PC-3 (cell line): ENCODE results near the gene TGFBR3. TPM values are rescaled to one million over a fixed set of nuclear protein-coding genes. Genes with fewer than 3 reads are reported as not detected.

Experiments
- ATAC-seq: fragments of 200-7000 bp; cut with Tn5 transposase; 2 replicates; pipeline ENCODE4 v1.9.1; 2020; ENCODE audit warnings: mild to moderate bottlenecking, moderate library complexity
- BruUV-seq: library from RNA; stranded (reverse); fragments of 400-500 nt; replicated peaks from 2 replicates; lab custom pipeline; 2021; lab: Mats Ljungman, UMichigan
- CTCF ChIA-PET: fragments of 300-600 bp; sonication (Branson Sonifier 250); formaldehyde crosslinking; loops from one replicate; lab custom pipeline; 2022; ENCODE audit warnings: antibody characterized with exemption; lab: Charles Lee
- POLR2A ChIA-PET: fragments of 300-600 bp; sonication (Branson Sonifier 250); formaldehyde crosslinking; loops from one replicate; lab custom pipeline; 2022; ENCODE audit warnings: antibody characterized with exemption; ENCODE audit not compliant: unreplicated experiment; lab: Charles Lee
- DNase-seq: peaks from one replicate; pipeline ENCODE4 v3.0.0-alpha.2; 2015
- H2AFZ ChIP-seq: fragments of 300-600 bp; sonication (generic); 2 replicates; pipeline ENCODE4 v1.6.0; 2016; ENCODE audit warnings: antibody characterized with exemption, low read length
- H3F3A ChIP-seq: fragments of 300-600 bp; sonication (generic); one replicate; pipeline ENCODE4 v1.6.0; 2017; ENCODE audit warnings: antibody characterized with exemption, low read length, control low read depth, mild to moderate bottlenecking; ENCODE audit not compliant: unreplicated experiment
- H3K27ac ChIP-seq: fragments of 300-600 bp; sonication (generic); 2 replicates; pipeline ENCODE4 v1.5.1; 2016; ENCODE audit warnings: mild to moderate bottlenecking, low read length
- H3K27me3 ChIP-seq: fragments of 300-600 bp; sonication (generic); 2 replicates; pipeline ENCODE4 v1.6.1; 2016; ENCODE audit warnings: low read length, mixed read lengths
- H3K36me3 ChIP-seq: fragments of 300-600 bp; sonication (generic); 2 replicates; pipeline ENCODE4 v1.6.1; 2016; ENCODE audit warnings: low read depth, mixed run types, low read length, mixed read lengths
- H3K4me1 ChIP-seq: fragments of 300-600 bp; sonication (generic); 2 replicates; pipeline ENCODE4 v1.5.1; 2016; ENCODE audit warnings: low read length; ENCODE audit not compliant: insufficient read depth
- H3K4me2 ChIP-seq: fragments of 300-600 bp; sonication (generic); 2 replicates; pipeline ENCODE4 v1.6.0; 2016; ENCODE audit warnings: low read length
- H3K4me3 ChIP-seq: fragments of 300-600 bp; sonication (generic); 2 replicates; pipeline ENCODE4 v1.5.1; 2016; ENCODE audit warnings: mild to moderate bottlenecking, low read length, mixed read lengths
- H3K79me2 ChIP-seq: fragments of 300-600 bp; sonication (generic); 2 replicates; pipeline ENCODE4 v1.6.1; 2017; ENCODE audit warnings: low read length, mixed read lengths
- H3K9ac ChIP-seq: fragments of 300-600 bp; sonication (generic); 2 replicates; pipeline ENCODE4 v1.6.0; 2016; ENCODE audit warnings: mild to moderate bottlenecking, low read length
- H3K9me2 ChIP-seq: fragments of 300-600 bp; sonication (generic); replicated peaks from 2 replicates; pipeline ENCODE4 v1.6.1; 2016; ENCODE audit warnings: mixed run types, low read length, mixed read lengths
- H3K9me3 ChIP-seq: fragments of 300-600 bp; sonication (generic); 2 replicates; pipeline ENCODE4 v1.6.1; 2016; ENCODE audit warnings: low read length, mixed read lengths
- H4K20me1 ChIP-seq: fragments of 300-600 bp; sonication (generic); 2 replicates; pipeline ENCODE4 v1.6.1; 2016; ENCODE audit warnings: low read length, mixed read lengths
- EZH2 ChIP-seq: fragments of 300-600 bp; sonication (generic); IDR thresholded peaks from one replicate; pipeline ENCODE4 v1.6.1; 2017; ENCODE audit warnings: antibody characterized with exemption, mild to moderate bottlenecking, low read length; ENCODE audit not compliant: unreplicated experiment
- EZH2phosphoT487 ChIP-seq: fragments of 300-600 bp; sonication (generic); IDR thresholded peaks from 2 replicates; pipeline ENCODE4 v1.6.1; 2018; ENCODE audit warnings: mild to moderate bottlenecking, antibody characterized with exemption, low read length, borderline replicate concordance
- intact Hi-C: fragments of 100-400 bp; cut with micrococcal nuclease; formaldehyde crosslinking; loops from 2 replicates; pipeline ENCODE4 v1.9.0; 2023
- total RNA-seq: library from RNA; depleted of rRNA; stranded (reverse); fragments of >200 nt; gene quantifications from 2 replicates; pipeline ENCODE4 v1.2.3, GENCODE V29; 2014
- TF ChIP-seq, protein P1 (sequence below): fragments of 300-600 bp; sonication (generic); conservative IDR thresholded peaks from 2 replicates; pipeline ENCODE4 v1.5.1; 2017; ENCODE audit warnings: antibody characterized with exemption, low read depth, mild to moderate bottlenecking, low read length

Gene TGFBR3
- total RNA-seq, 1 experiment from 2014 or later = 2.8 TPM

DNA sequence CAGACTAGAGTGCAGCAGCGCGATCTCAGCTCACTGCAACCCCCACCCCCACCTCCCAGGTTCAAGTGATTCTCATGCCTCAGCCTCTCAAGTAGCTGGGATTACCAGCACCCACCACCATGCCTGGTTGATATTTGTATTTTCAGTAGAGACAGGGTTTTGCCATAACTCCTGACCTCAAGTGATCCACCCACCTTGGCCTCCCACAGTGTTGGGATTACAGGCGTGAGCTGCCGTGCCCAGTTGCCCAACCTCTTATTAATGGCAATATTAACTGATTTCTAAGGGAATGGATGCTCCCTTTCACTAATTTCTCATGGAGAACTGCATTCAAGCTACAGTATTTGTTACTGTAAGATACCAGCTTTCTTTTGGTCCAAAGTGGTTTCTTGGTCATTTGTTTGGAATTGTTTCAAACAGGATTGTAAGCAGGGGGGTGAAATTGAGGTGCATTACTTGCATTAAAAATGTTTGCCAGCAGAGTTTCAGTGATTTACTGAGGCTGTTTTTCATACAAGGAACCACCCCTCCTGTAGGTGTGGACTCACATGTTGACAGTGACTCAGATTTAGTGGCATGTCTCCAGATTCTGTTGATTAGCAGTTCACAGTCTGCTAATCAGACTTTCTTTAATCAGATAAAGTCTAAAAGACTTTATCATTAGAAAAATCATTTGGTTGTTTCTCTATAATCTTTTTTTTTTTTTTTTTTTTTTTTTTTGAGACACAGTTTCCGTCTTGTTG lies 3.9 kb upstream of the TGFBR3 start:
- Histone ChIP-seq H4K20me1 (no peaks in the 10 kb centered on the region), H2AFZ (no peak overlapping the region), H3K4me1 (peaks cover 12% of the 10 kb centered on the region), H3F3A (no peaks in the 10 kb centered on the region), H3K36me3 (no peaks in the 10 kb centered on the region), H3K27me3 (no peaks in the 10 kb centered on the region), H3K4me2 (0 out of 2 replicates have a peak overlapping the region, but pooled peaks have one; percentile 19), H3K79me2 (no peaks in the 10 kb centered on the region), H3K9me2 (no peaks in the 10 kb centered on the region), H3K4me3 (no peak overlapping the region), H3K27ac (no peak overlapping the region), H3K9ac (no peak overlapping the region), H3K9me3 (no peaks in the 10 kb centered on the region)
- 0 out of 2 replicates have a peak, but pooled peaks have one; percentile 5 for ATAC-seq
- TF ChIP-seq EZH2phosphoT487 (no peak), EZH2 (no peak)
- TF ChIP-seq, protein P1, sequence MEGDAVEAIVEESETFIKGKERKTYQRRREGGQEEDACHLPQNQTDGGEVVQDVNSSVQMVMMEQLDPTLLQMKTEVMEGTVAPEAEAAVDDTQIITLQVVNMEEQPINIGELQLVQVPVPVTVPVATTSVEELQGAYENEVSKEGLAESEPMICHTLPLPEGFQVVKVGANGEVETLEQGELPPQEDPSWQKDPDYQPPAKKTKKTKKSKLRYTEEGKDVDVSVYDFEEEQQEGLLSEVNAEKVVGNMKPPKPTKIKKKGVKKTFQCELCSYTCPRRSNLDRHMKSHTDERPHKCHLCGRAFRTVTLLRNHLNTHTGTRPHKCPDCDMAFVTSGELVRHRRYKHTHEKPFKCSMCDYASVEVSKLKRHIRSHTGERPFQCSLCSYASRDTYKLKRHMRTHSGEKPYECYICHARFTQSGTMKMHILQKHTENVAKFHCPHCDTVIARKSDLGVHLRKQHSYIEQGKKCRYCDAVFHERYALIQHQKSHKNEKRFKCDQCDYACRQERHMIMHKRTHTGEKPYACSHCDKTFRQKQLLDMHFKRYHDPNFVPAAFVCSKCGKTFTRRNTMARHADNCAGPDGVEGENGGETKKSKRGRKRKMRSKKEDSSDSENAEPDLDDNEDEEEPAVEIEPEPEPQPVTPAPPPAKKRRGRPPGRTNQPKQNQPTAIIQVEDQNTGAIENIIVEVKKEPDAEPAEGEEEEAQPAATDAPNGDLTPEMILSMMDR = no peak
- intact Hi-C loops = loop anchor here (5.0 kb wide), 2 partner anchors 93 to 358 kb away; no protein-coding TSS in a partner anchor
- BruUV-seq = no TSS peak
- POLR2A ChIA-PET = interaction anchor here (0.6 kb wide), 1 partner anchor 260 kb away, joined by 3 read pairs; no protein-coding TSS in a partner anchor
- CTCF ChIA-PET = no interaction called here
- peak; percentile 75 for DNase-seq

DNA sequence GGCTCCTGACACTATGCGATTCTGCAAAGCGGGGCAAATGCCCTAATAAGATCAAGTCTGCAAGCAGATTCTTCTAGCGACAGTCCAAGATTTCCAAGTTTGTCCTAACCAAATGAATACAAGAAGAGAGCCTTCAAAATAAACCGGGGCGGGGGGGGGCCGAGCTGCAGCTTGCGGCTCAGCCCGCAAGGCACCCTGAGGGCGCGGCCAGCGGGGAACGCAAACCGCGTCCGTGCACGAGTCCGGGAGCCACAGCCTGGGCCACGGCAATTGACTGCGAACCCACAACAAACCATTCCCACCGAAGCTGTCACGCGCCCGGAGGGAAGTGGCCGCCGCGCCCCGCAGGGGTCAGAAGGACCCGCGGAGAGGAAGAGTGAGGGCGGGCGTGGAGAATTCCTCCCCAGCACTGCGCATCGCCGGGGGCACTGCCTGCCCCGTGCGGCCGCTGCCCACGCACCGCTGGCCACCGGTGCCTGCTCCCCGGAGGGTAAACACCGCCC lies 687 bp downstream of the TGFBR3 start:
- Histone ChIP-seq H3K9me2 (no peaks in the 10 kb centered on the region), H3K4me2 (peak overlapping the region; percentile 98), H3K4me3 (peak overlapping the region; percentile 90), H3K27ac (0 out of 2 replicates have a peak overlapping the region, but pooled peaks have one; percentile 3), H3K27me3 (no peaks in the 10 kb centered on the region), H3K36me3 (no peaks in the 10 kb centered on the region), H4K20me1 (no peaks in the 10 kb centered on the region), H3F3A (no peaks in the 10 kb centered on the region), H2AFZ (peak overlapping the region; percentile 94), H3K79me2 (no peaks in the 10 kb centered on the region), H3K9me3 (no peaks in the 10 kb centered on the region), H3K4me1 (peaks cover 23% of the 10 kb centered on the region), H3K9ac (peak overlapping the region; percentile 42)
- ATAC-seq = peak; percentile 16
- CTCF ChIA-PET = interaction anchor here (0.6 to 2.0 kb wide), 2 partner anchors 148 to 331 kb away, joined by 3 to 6 read pairs; no protein-coding TSS in a partner anchor
- TF ChIP-seq EZH2 (no peak), EZH2phosphoT487 (no peak)
- TF ChIP-seq, protein P1 = no peak
- BruUV-seq = no TSS peak
- DNase-seq = peak; percentile 11
- POLR2A ChIA-PET = no interaction called here
- intact Hi-C loops = loop anchor here (1.0 to 5.0 kb wide), 3 partner anchors 88 to 353 kb away; no protein-coding TSS in a partner anchor
